Activated CD4-positive, alpha-beta memory T cell treated with anti-CD3 and anti-CD28 coated beads for 36 hours (primary cell): Measurements from ENCODE around the gene LSM12. TPM values are rescaled to one million over a fixed set of nuclear protein-coding genes. Genes with fewer than 3 reads are reported as not detected.
"Not testable (repeated sequence)": the region's sequence is repeated elsewhere in the genome, so short reads cannot be mapped to it uniquely, and the experiment has no call there.

Source experiments
- CTCF ChIA-PET: fragments of 350-600 bp; sonication (Branson Sonifier 250); formaldehyde crosslinking; loops from one replicate; lab custom pipeline; 2021; ENCODE audit warnings: antibody characterized with exemption, inconsistent platforms; lab: Charles Lee
- POLR2A ChIA-PET: fragments of 350-600 bp; sonication (Branson Sonifier 250); formaldehyde crosslinking; loops from one replicate; lab custom pipeline; 2021; ENCODE audit warnings: antibody characterized with exemption; lab: Charles Lee
- DNase-seq: peaks from one replicate; pipeline ENCODE4 v3.0.0-alpha.2; 2020
- H3K27ac Mint-ChIP-seq: one replicate; pipeline ENCODE4 v1.8.0; 2021; ENCODE audit warnings: mixed read lengths
- H3K27me3 Mint-ChIP-seq: one replicate; pipeline ENCODE4 v1.8.0; 2021; ENCODE audit warnings: mixed read lengths
- H3K36me3 Mint-ChIP-seq: one replicate; pipeline ENCODE4 v1.8.0; 2021; ENCODE audit warnings: mixed read lengths
- H3K4me1 Mint-ChIP-seq: one replicate; pipeline ENCODE4 v1.8.0; 2021; ENCODE audit warnings: low read depth, mixed read lengths
- H3K4me3 Mint-ChIP-seq: one replicate; pipeline ENCODE4 v1.8.0; 2021; ENCODE audit warnings: mild to moderate bottlenecking, mixed read lengths
- H3K9me3 Mint-ChIP-seq: one replicate; pipeline ENCODE4 v1.8.0; 2021; ENCODE audit warnings: mixed read lengths
- intact Hi-C: fragments of 100-400 bp; cut with micrococcal nuclease; formaldehyde crosslinking; loops from one replicate; pipeline ENCODE4 v1.15.1; 2023
- total RNA-seq, 2 experiments: library from RNA; stranded (reverse); gene quantifications; one replicate each; pipeline ENCODE4 v1.2.3, GENCODE V29; 2021

The LSM12 gene
- total RNA-seq, 2 experiments from 2014 or later = 76.8 to 81.8 TPM

- H3K27ac Mint-ChIP-seq = no peak overlapping the region
- intact Hi-C loops = no loop called here
- POLR2A ChIA-PET = no interaction called here
- no peak for DNase-seq
- no peaks in the 10 kb centered on the region for H3K9me3 Mint-ChIP-seq
- H3K27me3 Mint-ChIP-seq = no peaks in the 10 kb centered on the region
- H3K4me3 Mint-ChIP-seq = no peak overlapping the region
- CTCF ChIA-PET = interaction anchor here (1.3 to 1.7 kb wide), 3 partner anchors 12 to 85 kb away, joined by 3 to 7 read pairs (median 4); no protein-coding TSS in a partner anchor
- peaks cover 10% of the 10 kb centered on the region for H3K4me1 Mint-ChIP-seq
- H3K36me3 Mint-ChIP-seq = peaks cover 25% of the 10 kb centered on the region
Measured at GRCh38 chr17:44029736-44030135, 36.7 kb downstream of the LSM12 start.

- ChIA-PET POLR2A (interaction anchor here (0.6 kb wide), 1 partner anchor 259 kb away, joined by 3 read pairs; no protein-coding TSS in a partner anchor), CTCF (interaction anchor here (0.9 to 1.4 kb wide), 2 partner anchors 17 to 81 kb away, joined by 3 to 4 read pairs; no protein-coding TSS in a partner anchor)
- Mint-ChIP-seq H3K9me3 (no peaks in the 10 kb centered on the region), H3K4me1 (no peaks in the 10 kb centered on the region), H3K27ac (no peak overlapping the region), H3K27me3 (no peaks in the 10 kb centered on the region), H3K36me3 (peaks cover 4% of the 10 kb centered on the region), H3K4me3 (no peak overlapping the region)
- no peak for DNase-seq
- intact Hi-C loops = no loop called here
Measured at GRCh38 chr17:44024853-44025252, 41.6 kb downstream of the LSM12 start.

- Mint-ChIP-seq H3K27ac (no peak overlapping the region), H3K9me3 (no peaks in the 10 kb centered on the region), H3K27me3 (no peaks in the 10 kb centered on the region), H3K4me3 (no peak overlapping the region), H3K36me3 (peaks cover 4% of the 10 kb centered on the region), H3K4me1 (no peaks in the 10 kb centered on the region)
- POLR2A ChIA-PET = no interaction called here
- DNase-seq = no peak
- intact Hi-C loops = no loop called here
- CTCF ChIA-PET = interaction anchor here (0.9 to 1.4 kb wide), 2 partner anchors 17 to 81 kb away, joined by 3 to 4 read pairs; no protein-coding TSS in a partner anchor
Measured at GRCh38 chr17:44024271-44024663, 42.2 kb downstream of the LSM12 start.

GRCh38 chr17:44023545-44024270 lies 42.8 kb downstream of the LSM12 start:
- Mint-ChIP-seq H3K27ac (no peak overlapping the region), H3K4me3 (no peak overlapping the region), H3K9me3 (no peaks in the 10 kb centered on the region), H3K27me3 (no peaks in the 10 kb centered on the region), H3K36me3 (peaks cover 1% of the 10 kb centered on the region), H3K4me1 (no peaks in the 10 kb centered on the region)
- ChIA-PET POLR2A (no interaction called here), CTCF (no interaction called here)
- intact Hi-C loops = no loop called here
- no peak for DNase-seq

GRCh38 chr17:44022246-44022645 lies 44.2 kb downstream of the LSM12 start:
- Mint-ChIP-seq H3K4me3 (no peak overlapping the region), H3K4me1 (no peaks in the 10 kb centered on the region), H3K9me3 (no peaks in the 10 kb centered on the region), H3K27ac (no peak overlapping the region), H3K36me3 (peaks cover 1% of the 10 kb centered on the region), H3K27me3 (no peaks in the 10 kb centered on the region)
- CTCF ChIA-PET = interaction anchor here (1.3 kb wide), 1 partner anchor 19 kb away, joined by 8 read pairs; no protein-coding TSS in a partner anchor
- DNase-seq = no peak
- intact Hi-C loops = no loop called here
- POLR2A ChIA-PET = no interaction called here

- DNase-seq, intact Hi-C loops, H3K36me3 Mint-ChIP-seq, H3K27me3 Mint-ChIP-seq, H3K27ac Mint-ChIP-seq, H3K9me3 Mint-ChIP-seq, POLR2A ChIA-PET, H3K4me1 Mint-ChIP-seq, H3K4me3 Mint-ChIP-seq: not testable (repeated sequence)
- CTCF ChIA-PET = interaction anchor here (0.7 to 1.3 kb wide), 2 partner anchors 20 to 87 kb away, joined by 3 to 8 read pairs; no protein-coding TSS in a partner anchor
Measured at GRCh38 chr17:44021227-44021626, 45.2 kb downstream of the LSM12 start.

GRCh38 chr17:44014437-44015172 lies 51.9 kb downstream of the LSM12 start, which contains the start of gene TMEM101:
Gene TMEM101 (minus strand): TSS chr17:44014963. CDS start chr17:44014952, 11 bp downstream.
- peak within 1 kb of the TSS; percentile 79 for H3K27ac Mint-ChIP-seq
- H3K27me3 Mint-ChIP-seq = no peaks in the 10 kb centered on the region
- peak within 1 kb of the TSS; percentile 100 for H3K4me3 Mint-ChIP-seq
- ChIA-PET POLR2A (interaction anchor here (0.9 to 1.3 kb wide), 2 partner anchors 52 to 531 kb away, joined by 3 to 4 read pairs; partner anchors contain the start of genes DHX8 and LSM12), CTCF (interaction anchor here (0.6 to 1.3 kb wide), 4 partner anchors 8 to 71 kb away, joined by 3 to 5 read pairs (median 3); no protein-coding TSS in a partner anchor)
- H3K9me3 Mint-ChIP-seq = no peaks in the 10 kb centered on the region
- H3K36me3 Mint-ChIP-seq = peaks cover 10% of the 10 kb centered on the region
- intact Hi-C loops = loop anchor here (2.0 kb wide), 1 partner anchor 56 kb away; the partner anchor contains the start of gene G6PC3
- peaks cover 18% of the 10 kb centered on the region for H3K4me1 Mint-ChIP-seq
- DNase-seq = peak; percentile 92

GRCh38 chr17:44014133-44014436 lies 52.4 kb downstream of the LSM12 start:
- Mint-ChIP-seq H3K36me3 (peaks cover 11% of the 10 kb centered on the region), H3K4me1 (peaks cover 18% of the 10 kb centered on the region), H3K27me3 (no peaks in the 10 kb centered on the region), H3K9me3 (no peaks in the 10 kb centered on the region), H3K27ac (no peak overlapping the region), H3K4me3 (peak overlapping the region; percentile 100)
- CTCF ChIA-PET = interaction anchor here (0.7 to 1.3 kb wide), 2 partner anchors 8 to 70 kb away, joined by 3 to 5 read pairs; no protein-coding TSS in a partner anchor
- POLR2A ChIA-PET = interaction anchor here (0.9 to 1.3 kb wide), 2 partner anchors 53 to 530 kb away, joined by 3 to 4 read pairs; partner anchors contain the start of genes DHX8 and LSM12
- DNase-seq = no peak
- intact Hi-C loops = loop anchor here (2.0 kb wide), 1 partner anchor 57 kb away; the partner anchor contains the start of gene G6PC3

GRCh38 chr17:44012874-44013273 lies 53.6 kb downstream of the LSM12 start:
- ChIA-PET CTCF (interaction anchor here (0.6 kb wide), 1 partner anchor 123 kb away, joined by 3 read pairs; no protein-coding TSS in a partner anchor), POLR2A (no interaction called here)
- intact Hi-C loops = no loop called here
- no peak overlapping the region for H3K27ac Mint-ChIP-seq
- no peaks in the 10 kb centered on the region for H3K27me3 Mint-ChIP-seq
- H3K9me3 Mint-ChIP-seq = no peaks in the 10 kb centered on the region
- DNase-seq = no peak
- peak overlapping the region; percentile 41 for H3K4me3 Mint-ChIP-seq
- H3K36me3 Mint-ChIP-seq = peaks cover 11% of the 10 kb centered on the region
- H3K4me1 Mint-ChIP-seq = peaks cover 27% of the 10 kb centered on the region

GRCh38 chr17:44012391-44012790 lies 54.1 kb downstream of the LSM12 start:
- no peak overlapping the region for H3K27ac Mint-ChIP-seq
- DNase-seq = no peak
- peaks cover 11% of the 10 kb centered on the region for H3K36me3 Mint-ChIP-seq
- H3K4me3 Mint-ChIP-seq = no peak overlapping the region
- peaks cover 31% of the 10 kb centered on the region for H3K4me1 Mint-ChIP-seq
- ChIA-PET CTCF (interaction anchor here (0.6 kb wide), 1 partner anchor 123 kb away, joined by 3 read pairs; no protein-coding TSS in a partner anchor), POLR2A (no interaction called here)
- no peaks in the 10 kb centered on the region for H3K27me3 Mint-ChIP-seq
- H3K9me3 Mint-ChIP-seq = no peaks in the 10 kb centered on the region
- intact Hi-C loops = no loop called here

- no peaks in the 10 kb centered on the region for H3K9me3 Mint-ChIP-seq
- intact Hi-C loops = no loop called here
- ChIA-PET CTCF (no interaction called here), POLR2A (no interaction called here)
- H3K4me1 Mint-ChIP-seq = peaks cover 31% of the 10 kb centered on the region
- no peaks in the 10 kb centered on the region for H3K27me3 Mint-ChIP-seq
- no peak for DNase-seq
- H3K4me3 Mint-ChIP-seq = no peak overlapping the region
- peaks cover 11% of the 10 kb centered on the region for H3K36me3 Mint-ChIP-seq
- no peak overlapping the region for H3K27ac Mint-ChIP-seq
Measured at GRCh38 chr17:44011876-44012275, 54.6 kb downstream of the LSM12 start.
